HepG2 (cell line): ENCODE measurements around the gene SCMH1. TPM values are rescaled to one million over a fixed set of nuclear protein-coding genes. Genes with fewer than 3 reads are reported as not detected.

Experiments
- ATF7 ChIP-seq, 2 experiments: fragments of 450-650 bp in 1 of 2; sonication (generic) in 1 of 2; formaldehyde crosslinking in 1 of 2; IDR thresholded peaks; 2 replicates each; pipeline versions ENCODE4 v1.4.0 to v1.6.1; 2016 to 2020; ENCODE audit warnings: antibody characterized with exemption in 1 of 2, mild to moderate bottlenecking in 1 of 2, missing genetic modification reagents in 1 of 2
- CHD4 ChIP-seq: fragments of 200-600 bp; sonication (generic); IDR thresholded peaks from 2 replicates; pipeline ENCODE4 v1.7.0; 2017; ENCODE audit warnings: mild to moderate bottlenecking, low read length, borderline replicate concordance
- ESRRA ChIP-seq: sonication (generic); formaldehyde crosslinking; IDR thresholded peaks from 2 replicates; pipeline ENCODE4 v1.5.1; 2020; ENCODE audit warnings: mild to moderate bottlenecking, low read depth, missing genetic modification reagents
- KMT2A ChIP-seq: sonication (generic); formaldehyde crosslinking; IDR thresholded peaks from 2 replicates; pipeline ENCODE4 v1.4.0; 2020; ENCODE audit warnings: missing genetic modification reagents
- MED13 ChIP-seq: sonication (generic); formaldehyde crosslinking; IDR thresholded peaks from 2 replicates; pipeline ENCODE4 v1.5.0; 2020; ENCODE audit warnings: missing genetic modification reagents
- ONECUT2 ChIP-seq: sonication (generic); formaldehyde crosslinking; IDR thresholded peaks from 2 replicates; pipeline ENCODE4 v1.4.0; 2020; ENCODE audit warnings: missing genetic modification reagents
- ZBED4 ChIP-seq: sonication (generic); formaldehyde crosslinking; IDR thresholded peaks from 2 replicates; pipeline ENCODE4 v1.4.0; 2020; ENCODE audit warnings: missing genetic modification reagents, borderline replicate concordance
- ZNF235 ChIP-seq: sonication (generic); formaldehyde crosslinking; IDR thresholded peaks from 2 replicates; pipeline ENCODE4 v1.8.1; 2023; ENCODE audit warnings: mild to moderate bottlenecking, missing genetic modification reagents, borderline replicate concordance
- ZNF33A ChIP-seq: sonication (generic); formaldehyde crosslinking; IDR thresholded peaks from 2 replicates; pipeline ENCODE4 v1.5.1; 2020; ENCODE audit warnings: missing genetic modification reagents, mild to moderate bottlenecking, moderate library complexity, borderline replicate concordance
- ZNF484 ChIP-seq: sonication (generic); formaldehyde crosslinking; IDR thresholded peaks from 2 replicates; pipeline ENCODE4 v1.5.1; 2020; ENCODE audit warnings: mild to moderate bottlenecking, low read depth, missing genetic modification reagents, borderline replicate concordance
- ZNF574 ChIP-seq: sonication (generic); formaldehyde crosslinking; IDR thresholded peaks from 2 replicates; pipeline ENCODE4 v1.4.0; 2020; ENCODE audit warnings: missing genetic modification reagents
- polyA plus RNA-seq, 8 experiments: library from polyadenylated mRNA; depleted of rRNA in 3 of 8; stranded (reverse) in 7 of 8; unstranded in 1 of 8; fragments of >200 nt; fragmentation: Illumina TruSeq in 4 of 8; extraction: Trizol in 4 of 8; gene quantifications; 2 replicates each; pipeline versions ENCODE4 v1.2.1 to v1.2.3, GENCODE V29; 2011 to 2016; ENCODE audit warnings: low read depth in 4 of 8, missing spikeins in 1 of 8, mixed read lengths in 1 of 8; ENCODE audit not compliant: insufficient read depth in 1 of 8
- total RNA-seq, 5 experiments: library from RNA; depleted of rRNA; stranded (reverse); fragments of >200 nt; fragmentation: Illumina TruSeq; extraction: Trizol; gene quantifications; 2 replicates each; pipeline ENCODE4 v1.2.3, GENCODE V29; 2016; ENCODE audit warnings: low read depth in 1 of 5
- TF ChIP-seq, protein P1 (sequence below): IDR thresholded peaks from 2 replicates; pipeline ENCODE4 v1.6.1; 2016; ENCODE audit warnings: missing genetic modification reagents, missing compliant biosample characterization
- TF ChIP-seq, protein P2 (sequence below): sonication (generic); formaldehyde crosslinking; IDR thresholded peaks from 2 replicates; pipeline ENCODE4 v1.4.0; 2020; ENCODE audit warnings: mild to moderate bottlenecking, low read depth, missing genetic modification reagents
- TF ChIP-seq, protein P3 (sequence below): IDR thresholded peaks from 2 replicates; pipeline ENCODE4 v1.6.1; 2012; ENCODE audit warnings: inconsistent platforms
- TF ChIP-seq, protein P4 (sequence below): sonication (generic); formaldehyde crosslinking; IDR thresholded peaks from 2 replicates; pipeline ENCODE4 v1.5.0; 2020; ENCODE audit warnings: missing genetic modification reagents
- TF ChIP-seq, protein P5 (sequence below): sonication (generic); formaldehyde crosslinking; IDR thresholded peaks from 2 replicates; pipeline ENCODE4 v1.4.0; 2020; ENCODE audit warnings: missing genetic modification reagents
- TF ChIP-seq, protein P6 (sequence below): sonication (generic); formaldehyde crosslinking; IDR thresholded peaks from 2 replicates; pipeline ENCODE4 v1.4.0; 2020; ENCODE audit warnings: missing genetic modification reagents

SCMH1 gene
- total and polyA plus RNA-seq, 2 of the 13 experiments (the other 11 are each of a cell fraction or from before 2014, with no cell fraction given) = 41.8 to 52.6 TPM

DNA sequence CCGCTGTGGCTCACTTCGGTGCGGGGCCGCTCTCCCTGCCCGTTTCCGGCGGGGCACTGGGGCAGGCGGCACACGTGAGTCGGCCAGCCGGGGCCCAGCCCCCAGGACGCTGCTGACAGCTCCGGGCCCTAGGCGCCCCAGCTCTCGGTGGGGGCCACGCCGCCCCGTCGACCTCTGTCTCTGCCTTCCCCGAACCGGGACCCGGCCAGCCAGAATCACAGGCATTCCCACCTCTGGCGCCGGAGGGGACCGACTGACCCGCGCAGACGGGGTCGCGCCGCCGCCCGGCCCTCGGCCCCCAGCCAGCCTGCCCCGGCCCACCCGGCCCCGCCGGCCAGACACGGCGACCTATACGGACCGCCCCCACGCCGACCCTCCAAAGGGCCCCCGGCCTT lies 755 bp downstream of the SCMH1 start (continued):
- TF ChIP-seq ZBED4 (CRISPR knock-in tag) (no peak), ZNF574 (CRISPR knock-in tag) (peak; percentile 50; the same call in 1 of the 2 replicates), ATF7 (IDR thresholded peaks at IDR 0.05) (no peak), ATF7 (CRISPR knock-in tag; IDR thresholded peaks at IDR 0.05) (no peak), MED13 (CRISPR knock-in tag) (no peak), ESRRA (CRISPR knock-in tag) (peak; percentile 29; the same call in 1 of the 2 replicates), KMT2A (CRISPR knock-in tag) (no peak; the same call in 1 of the 2 replicates), ZNF484 (CRISPR knock-in tag) (no peak), CHD4 (no peak), ZNF33A (no peak), ZNF235 (CRISPR knock-in tag) (peak; percentile 79; the same call in 1 of the 2 replicates), ONECUT2 (CRISPR knock-in tag) (no peak)
- TF ChIP-seq, protein P1, sequence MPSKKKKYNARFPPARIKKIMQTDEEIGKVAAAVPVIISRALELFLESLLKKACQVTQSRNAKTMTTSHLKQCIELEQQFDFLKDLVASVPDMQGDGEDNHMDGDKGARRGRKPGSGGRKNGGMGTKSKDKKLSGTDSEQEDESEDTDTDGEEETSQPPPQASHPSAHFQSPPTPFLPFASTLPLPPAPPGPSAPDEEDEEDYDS (CRISPR knock-in tag) = no peak
- TF ChIP-seq, protein P2, sequence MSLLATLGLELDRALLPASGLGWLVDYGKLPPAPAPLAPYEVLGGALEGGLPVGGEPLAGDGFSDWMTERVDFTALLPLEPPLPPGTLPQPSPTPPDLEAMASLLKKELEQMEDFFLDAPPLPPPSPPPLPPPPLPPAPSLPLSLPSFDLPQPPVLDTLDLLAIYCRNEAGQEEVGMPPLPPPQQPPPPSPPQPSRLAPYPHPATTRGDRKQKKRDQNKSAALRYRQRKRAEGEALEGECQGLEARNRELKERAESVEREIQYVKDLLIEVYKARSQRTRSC (CRISPR knock-in tag) = no peak
- TF ChIP-seq, protein P3, sequence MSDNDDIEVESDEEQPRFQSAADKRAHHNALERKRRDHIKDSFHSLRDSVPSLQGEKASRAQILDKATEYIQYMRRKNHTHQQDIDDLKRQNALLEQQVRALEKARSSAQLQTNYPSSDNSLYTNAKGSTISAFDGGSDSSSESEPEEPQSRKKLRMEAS = peak; percentile 88
- TF ChIP-seq, protein P4, sequence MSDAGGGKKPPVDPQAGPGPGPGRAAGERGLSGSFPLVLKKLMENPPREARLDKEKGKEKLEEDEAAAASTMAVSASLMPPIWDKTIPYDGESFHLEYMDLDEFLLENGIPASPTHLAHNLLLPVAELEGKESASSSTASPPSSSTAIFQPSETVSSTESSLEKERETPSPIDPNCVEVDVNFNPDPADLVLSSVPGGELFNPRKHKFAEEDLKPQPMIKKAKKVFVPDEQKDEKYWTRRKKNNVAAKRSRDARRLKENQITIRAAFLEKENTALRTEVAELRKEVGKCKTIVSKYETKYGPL (CRISPR knock-in tag) = no peak
- TF ChIP-seq, protein P5, sequence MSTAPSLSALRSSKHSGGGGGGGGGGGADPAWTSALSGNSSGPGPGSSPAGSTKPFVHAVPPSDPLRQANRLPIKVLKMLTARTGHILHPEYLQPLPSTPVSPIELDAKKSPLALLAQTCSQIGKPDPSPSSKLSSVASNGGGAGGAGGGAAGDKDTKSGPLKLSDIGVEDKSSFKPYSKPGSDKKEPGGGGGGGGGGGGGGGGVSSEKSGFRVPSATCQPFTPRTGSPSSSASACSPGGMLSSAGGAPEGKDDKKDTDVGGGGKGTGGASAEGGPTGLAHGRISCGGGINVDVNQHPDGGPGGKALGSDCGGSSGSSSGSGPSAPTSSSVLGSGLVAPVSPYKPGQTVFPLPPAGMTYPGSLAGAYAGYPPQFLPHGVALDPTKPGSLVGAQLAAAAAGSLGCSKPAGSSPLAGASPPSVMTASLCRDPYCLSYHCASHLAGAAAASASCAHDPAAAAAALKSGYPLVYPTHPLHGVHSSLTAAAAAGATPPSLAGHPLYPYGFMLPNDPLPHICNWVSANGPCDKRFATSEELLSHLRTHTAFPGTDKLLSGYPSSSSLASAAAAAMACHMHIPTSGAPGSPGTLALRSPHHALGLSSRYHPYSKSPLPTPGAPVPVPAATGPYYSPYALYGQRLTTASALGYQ (CRISPR knock-in tag) = no peak
- TF ChIP-seq, protein P6, sequence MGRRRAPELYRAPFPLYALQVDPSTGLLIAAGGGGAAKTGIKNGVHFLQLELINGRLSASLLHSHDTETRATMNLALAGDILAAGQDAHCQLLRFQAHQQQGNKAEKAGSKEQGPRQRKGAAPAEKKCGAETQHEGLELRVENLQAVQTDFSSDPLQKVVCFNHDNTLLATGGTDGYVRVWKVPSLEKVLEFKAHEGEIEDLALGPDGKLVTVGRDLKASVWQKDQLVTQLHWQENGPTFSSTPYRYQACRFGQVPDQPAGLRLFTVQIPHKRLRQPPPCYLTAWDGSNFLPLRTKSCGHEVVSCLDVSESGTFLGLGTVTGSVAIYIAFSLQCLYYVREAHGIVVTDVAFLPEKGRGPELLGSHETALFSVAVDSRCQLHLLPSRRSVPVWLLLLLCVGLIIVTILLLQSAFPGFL (CRISPR knock-in tag) = no peak
